K562 (cell line): Measurements from ENCODE around the gene SECISBP2. TPM values are rescaled to one million over a fixed set of nuclear protein-coding genes. Genes with fewer than 3 reads are reported as not detected.

Experiments used
- ATF7 ChIP-seq: fragments of 450-650 bp; IDR thresholded peaks from 2 replicates; pipeline ENCODE4 v1.7.1; 2014; ENCODE audit warnings: mild to moderate bottlenecking, moderate library complexity
- FOXK2 ChIP-seq, 2 experiments: fragments of 450-650 bp; IDR thresholded peaks in 1 of 2; conservative IDR thresholded peaks in 1 of 2; 2 replicates each; pipeline ENCODE4 v1.6.1; 2016; ENCODE audit warnings: low read depth in 2 of 2, mild to moderate bottlenecking in 1 of 2
- GATAD2B ChIP-seq: fragments of 450-650 bp; IDR thresholded peaks from 2 replicates; pipeline ENCODE4 v1.6.1; 2017; ENCODE audit warnings: mild to moderate bottlenecking, borderline replicate concordance
- MCM5 ChIP-seq: fragments of 450-650 bp; IDR thresholded peaks from 2 replicates; pipeline ENCODE4 v1.6.1; 2016; ENCODE audit warnings: low read depth
- MECOM ChIP-seq: fragments of 250-450 bp; sonication (Bioruptor Pico); IDR thresholded peaks from 2 replicates; pipeline ENCODE4 v1.8.0; 2022; ENCODE audit warnings: inconsistent platforms
- MTF1 ChIP-seq: fragments of 250-450 bp; sonication (Bioruptor Pico); IDR thresholded peaks from 2 replicates; pipeline ENCODE4 v1.9.0; 2021; ENCODE audit warnings: moderate library complexity, mild to moderate bottlenecking, inconsistent platforms, borderline replicate concordance
- RBM22 ChIP-seq: fragments of 200-400 bp; formaldehyde crosslinking; IDR thresholded peaks from 2 replicates; pipeline ENCODE4 v1.6.1; 2018; ENCODE audit warnings: low read length, low read depth; ENCODE audit not compliant: poor library complexity, severe bottlenecking
- SIN3A ChIP-seq, 2 experiments: fragments of 150-350 bp in 1 of 2; IDR thresholded peaks; 2 replicates each; pipeline ENCODE4 v1.6.1; 2011 to 2016; ENCODE audit warnings: borderline replicate concordance in 2 of 2, low read depth in 2 of 2, low read length in 2 of 2, mild to moderate bottlenecking in 2 of 2, moderate library complexity in 2 of 2; ENCODE audit not compliant: control insufficient read depth in 1 of 2
- SLC30A9 ChIP-seq: fragments of 250-450 bp; sonication (Bioruptor Pico); IDR thresholded peaks from 2 replicates; pipeline ENCODE4 v1.8.0; 2022; ENCODE audit warnings: mild to moderate bottlenecking, moderate library complexity
- ZFP30 ChIP-seq: fragments of 250-450 bp; sonication (Bioruptor Pico); IDR thresholded peaks from 2 replicates; pipeline ENCODE4 v1.8.0; 2022; ENCODE audit warnings: moderate library complexity, mild to moderate bottlenecking, inconsistent platforms, borderline replicate concordance
- ZNF121 ChIP-seq: sonication (generic); formaldehyde crosslinking; conservative IDR thresholded peaks from 2 replicates; pipeline ENCODE4 v1.8.0; 2022; ENCODE audit warnings: missing genetic modification reagents
- ZNF212 ChIP-seq: fragments of 450-650 bp; formaldehyde crosslinking; IDR thresholded peaks from 2 replicates; pipeline ENCODE4 v1.4.0; 2020; ENCODE audit warnings: mild to moderate bottlenecking
- ZNF707 ChIP-seq: fragments of 250-450 bp; sonication (Bioruptor Pico); conservative IDR thresholded peaks from 2 replicates; pipeline ENCODE4 v1.8.0; 2022; ENCODE audit warnings: inconsistent platforms, mild to moderate bottlenecking, moderate library complexity
- ZNF75A ChIP-seq: fragments of 450-650 bp; formaldehyde crosslinking; IDR thresholded peaks from 2 replicates; pipeline ENCODE4 v1.4.0; 2020; ENCODE audit warnings: mild to moderate bottlenecking
- ZNF780A ChIP-seq: fragments of 250-450 bp; sonication (Bioruptor Pico); IDR thresholded peaks from 2 replicates; pipeline ENCODE4 v1.5.0; 2021; ENCODE audit warnings: mild to moderate bottlenecking
- polyA plus RNA-seq, 8 experiments: library from polyadenylated mRNA; depleted of rRNA in 4 of 8; stranded (reverse) in 5 of 8; unstranded in 3 of 8; fragments of >200 nt; fragmentation: Nextera tagmentation in 2 of 8; fragmentation: Illumina TruSeq in 1 of 8; extraction: Ambion mirVana in 2 of 8; extraction: Trizol in 1 of 8; gene quantifications; 2 replicates each; pipeline versions ENCODE4 v1.2.1 to v1.2.3, GENCODE V29; 2011 to 2014; ENCODE audit warnings: inconsistent platforms in 1 of 8, missing spikeins in 1 of 8
- total RNA-seq, 7 experiments: library from RNA; depleted of rRNA in 6 of 7; stranded (reverse); fragments of >200 nt in 6 of 7; fragmentation: Illumina TruSeq in 2 of 7; extraction: Trizol in 2 of 7; gene quantifications; 2 replicates each; pipeline versions ENCODE4 v1.2.1 to v1.2.3, GENCODE V29; 2011 to 2021; ENCODE audit warnings: low replicate concordance in 1 of 7
- TF ChIP-seq, protein P1 (sequence below): sonication (generic); formaldehyde crosslinking; IDR thresholded peaks from 2 replicates; pipeline ENCODE4 v1.8.1; 2022; ENCODE audit warnings: missing genetic modification reagents
- TF ChIP-seq, protein P2 (sequence below), 2 experiments: fragments of 450-650 bp; conservative IDR thresholded peaks; 2 replicates each; pipeline ENCODE4 v1.6.1; 2017; ENCODE audit warnings: mild to moderate bottlenecking in 2 of 2, moderate library complexity in 2 of 2
- TF ChIP-seq, protein P3 (sequence below): fragments of 450-650 bp; conservative IDR thresholded peaks from 2 replicates; pipeline ENCODE4 v1.6.1; 2016; ENCODE audit warnings: missing genetic modification characterization, low read depth, mild to moderate bottlenecking, control low read depth, missing compliant biosample characterization
- TF ChIP-seq, protein P4 (sequence below): fragments of 450-650 bp; formaldehyde crosslinking; IDR thresholded peaks from 2 replicates; pipeline ENCODE4 v1.4.0; 2020; ENCODE audit warnings: mild to moderate bottlenecking, moderate library complexity
- TF ChIP-seq, protein P5 (sequence below): sonication (generic); formaldehyde crosslinking; IDR thresholded peaks from 2 replicates; pipeline ENCODE4 v1.8.0; 2022; ENCODE audit warnings: missing genetic modification reagents, mild to moderate bottlenecking, borderline replicate concordance

The SECISBP2 gene
- total and polyA plus RNA-seq, 9 of the 15 experiments (the other 6 are each of a cell fraction or from before 2014, with no cell fraction given) = 3.2 to 41.6 (median 26.1) TPM

DNA sequence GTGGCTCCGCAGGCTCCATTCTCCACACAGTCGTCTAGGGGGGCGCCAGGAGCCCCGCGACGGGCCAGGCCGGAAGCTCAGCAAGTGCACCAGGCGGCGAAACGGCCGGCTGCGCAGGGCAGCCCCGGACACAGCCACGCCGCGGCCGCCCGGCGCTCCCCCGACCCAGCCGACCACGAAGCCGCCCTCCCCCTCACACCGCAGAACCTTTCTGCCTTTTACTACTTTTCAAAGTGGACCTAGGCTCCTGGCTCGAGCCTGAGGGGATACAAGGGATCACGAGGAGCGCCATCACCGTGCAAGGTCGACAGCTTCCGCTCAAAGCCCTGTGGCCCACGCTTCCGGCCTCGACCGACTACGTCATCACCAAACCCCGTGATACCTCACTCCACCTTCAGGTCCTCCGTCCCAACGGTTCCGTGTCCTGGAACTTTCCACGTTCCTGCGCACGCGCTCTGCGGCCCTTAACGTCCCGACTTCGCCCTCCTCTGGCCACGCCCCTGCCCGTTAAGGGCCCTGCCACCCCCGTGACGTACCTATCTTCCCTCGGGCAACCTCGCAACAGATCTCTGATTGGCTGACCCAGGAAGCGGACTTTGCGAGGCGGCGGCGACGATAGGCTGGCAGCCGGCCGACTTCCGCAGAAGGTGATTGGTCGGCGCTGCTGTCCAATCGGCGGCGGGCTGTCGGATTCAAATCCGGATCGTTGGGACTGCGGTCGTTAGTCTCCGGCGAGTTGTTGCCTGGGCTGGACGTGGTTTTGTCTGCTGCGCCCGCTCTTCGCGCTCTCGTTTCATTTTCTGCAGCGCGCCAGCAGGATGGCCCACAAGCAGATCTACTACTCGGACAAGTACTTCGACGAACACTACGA is 7.6 kb upstream of the SECISBP2 start, which contains the start of gene CKS2 (continued):
- TF ChIP-seq GATAD2B (no peak), MCM5 (no peak), ZFP30 (CRISPR knock-in tag) (no peak), ZNF212 (CRISPR knock-in tag) (no peak), ZNF707 (CRISPR knock-in tag) (no peak), SLC30A9 (CRISPR knock-in tag) (no peak), RBM22 (no peak), FOXK2 (conservative IDR thresholded peaks at IDR 0.05 in 1 of 2, IDR thresholded peaks at IDR 0.05 in 1 of 2; ENCODE audit: low read depth in 2 of 2) (peak in 1 of 2 experiments; percentile 34; a peak in 2 of 4 replicates), ZNF780A (CRISPR knock-in tag) (no peak), MTF1 (CRISPR knock-in tag) (no peak), MECOM (CRISPR knock-in tag) (no peak), SIN3A (IDR thresholded peaks at IDR 0.05; ENCODE audit: borderline replicate concordance in 2 of 2, control insufficient read depth in 1 of 2, low read depth in 2 of 2, low read length in 2 of 2) (peak; percentile 76 to 80; a peak in 3 of 4 replicates), ATF7 (peak; percentile 98), ZNF75A (CRISPR knock-in tag) (no peak), ZNF121 (no peak)
- TF ChIP-seq, protein P1, sequence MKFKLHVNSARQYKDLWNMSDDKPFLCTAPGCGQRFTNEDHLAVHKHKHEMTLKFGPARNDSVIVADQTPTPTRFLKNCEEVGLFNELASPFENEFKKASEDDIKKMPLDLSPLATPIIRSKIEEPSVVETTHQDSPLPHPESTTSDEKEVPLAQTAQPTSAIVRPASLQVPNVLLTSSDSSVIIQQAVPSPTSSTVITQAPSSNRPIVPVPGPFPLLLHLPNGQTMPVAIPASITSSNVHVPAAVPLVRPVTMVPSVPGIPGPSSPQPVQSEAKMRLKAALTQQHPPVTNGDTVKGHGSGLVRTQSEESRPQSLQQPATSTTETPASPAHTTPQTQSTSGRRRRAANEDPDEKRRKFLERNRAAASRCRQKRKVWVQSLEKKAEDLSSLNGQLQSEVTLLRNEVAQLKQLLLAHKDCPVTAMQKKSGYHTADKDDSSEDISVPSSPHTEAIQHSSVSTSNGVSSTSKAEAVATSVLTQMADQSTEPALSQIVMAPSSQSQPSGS (CRISPR knock-in tag) = peak; percentile 77; the same call in 1 of the 2 replicates
- TF ChIP-seq, protein P2, sequence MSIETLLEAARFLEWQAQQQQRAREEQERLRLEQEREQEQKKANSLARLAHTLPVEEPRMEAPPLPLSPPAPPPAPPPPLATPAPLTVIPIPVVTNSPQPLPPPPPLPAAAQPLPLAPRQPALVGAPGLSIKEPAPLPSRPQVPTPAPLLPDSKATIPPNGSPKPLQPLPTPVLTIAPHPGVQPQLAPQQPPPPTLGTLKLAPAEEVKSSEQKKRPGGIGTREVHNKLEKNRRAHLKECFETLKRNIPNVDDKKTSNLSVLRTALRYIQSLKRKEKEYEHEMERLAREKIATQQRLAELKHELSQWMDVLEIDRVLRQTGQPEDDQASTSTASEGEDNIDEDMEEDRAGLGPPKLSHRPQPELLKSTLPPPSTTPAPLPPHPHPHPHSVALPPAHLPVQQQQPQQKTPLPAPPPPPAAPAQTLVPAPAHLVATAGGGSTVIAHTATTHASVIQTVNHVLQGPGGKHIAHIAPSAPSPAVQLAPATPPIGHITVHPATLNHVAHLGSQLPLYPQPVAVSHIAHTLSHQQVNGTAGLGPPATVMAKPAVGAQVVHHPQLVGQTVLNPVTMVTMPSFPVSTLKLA (conservative IDR thresholded peaks at IDR 0.05) = peak; percentile 64 to 82
- TF ChIP-seq, protein P3, sequence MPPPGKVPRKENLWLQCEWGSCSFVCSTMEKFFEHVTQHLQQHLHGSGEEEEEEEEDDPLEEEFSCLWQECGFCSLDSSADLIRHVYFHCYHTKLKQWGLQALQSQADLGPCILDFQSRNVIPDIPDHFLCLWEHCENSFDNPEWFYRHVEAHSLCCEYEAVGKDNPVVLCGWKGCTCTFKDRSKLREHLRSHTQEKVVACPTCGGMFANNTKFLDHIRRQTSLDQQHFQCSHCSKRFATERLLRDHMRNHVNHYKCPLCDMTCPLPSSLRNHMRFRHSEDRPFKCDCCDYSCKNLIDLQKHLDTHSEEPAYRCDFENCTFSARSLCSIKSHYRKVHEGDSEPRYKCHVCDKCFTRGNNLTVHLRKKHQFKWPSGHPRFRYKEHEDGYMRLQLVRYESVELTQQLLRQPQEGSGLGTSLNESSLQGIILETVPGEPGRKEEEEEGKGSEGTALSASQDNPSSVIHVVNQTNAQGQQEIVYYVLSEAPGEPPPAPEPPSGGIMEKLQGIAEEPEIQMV = no peak
- TF ChIP-seq, protein P4, sequence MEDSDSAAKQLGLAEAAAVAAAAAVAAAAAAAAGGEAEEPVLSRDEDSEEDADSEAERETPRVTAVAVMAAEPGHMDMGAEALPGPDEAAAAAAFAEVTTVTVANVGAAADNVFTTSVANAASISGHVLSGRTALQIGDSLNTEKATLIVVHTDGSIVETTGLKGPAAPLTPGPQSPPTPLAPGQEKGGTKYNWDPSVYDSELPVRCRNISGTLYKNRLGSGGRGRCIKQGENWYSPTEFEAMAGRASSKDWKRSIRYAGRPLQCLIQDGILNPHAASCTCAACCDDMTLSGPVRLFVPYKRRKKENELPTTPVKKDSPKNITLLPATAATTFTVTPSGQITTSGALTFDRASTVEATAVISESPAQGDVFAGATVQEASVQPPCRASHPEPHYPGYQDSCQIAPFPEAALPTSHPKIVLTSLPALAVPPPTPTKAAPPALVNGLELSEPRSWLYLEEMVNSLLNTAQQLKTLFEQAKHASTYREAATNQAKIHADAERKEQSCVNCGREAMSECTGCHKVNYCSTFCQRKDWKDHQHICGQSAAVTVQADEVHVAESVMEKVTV = no peak
- TF ChIP-seq, protein P5, sequence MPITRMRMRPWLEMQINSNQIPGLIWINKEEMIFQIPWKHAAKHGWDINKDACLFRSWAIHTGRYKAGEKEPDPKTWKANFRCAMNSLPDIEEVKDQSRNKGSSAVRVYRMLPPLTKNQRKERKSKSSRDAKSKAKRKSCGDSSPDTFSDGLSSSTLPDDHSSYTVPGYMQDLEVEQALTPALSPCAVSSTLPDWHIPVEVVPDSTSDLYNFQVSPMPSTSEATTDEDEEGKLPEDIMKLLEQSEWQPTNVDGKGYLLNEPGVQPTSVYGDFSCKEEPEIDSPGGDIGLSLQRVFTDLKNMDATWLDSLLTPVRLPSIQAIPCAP (CRISPR knock-in tag) = no peak
